Non-pigmented ciliary epithelial cell (primary cell): ENCODE data around the gene XXYLT1.

Experiments
- DNase-seq: peaks from one replicate; pipeline ENCODE4 v3.0.0-alpha.2; 2010; ENCODE audit warnings: low read depth

Gene XXYLT1

DNA sequence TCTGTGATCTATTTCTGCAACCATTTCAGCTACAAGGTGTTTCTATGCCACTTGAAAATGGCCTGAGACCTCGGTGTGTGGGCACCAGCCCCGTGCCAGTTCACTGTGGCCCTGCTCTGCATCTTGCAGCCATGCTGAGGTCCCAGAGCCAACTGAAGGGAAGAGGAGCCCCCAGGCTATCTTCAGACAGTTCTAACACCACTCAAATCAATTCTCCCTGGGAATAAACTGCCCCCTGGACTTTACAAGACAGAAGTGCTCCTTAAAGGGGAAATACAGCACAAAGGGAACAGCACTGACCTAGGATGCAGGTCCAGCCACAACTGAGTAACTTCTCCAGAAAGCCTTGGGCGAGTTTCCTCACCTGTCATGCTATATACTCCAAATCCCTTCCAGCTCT lies 3.9 kb downstream of the XXYLT1 start:
- DNase-seq, result no peak

DNA sequence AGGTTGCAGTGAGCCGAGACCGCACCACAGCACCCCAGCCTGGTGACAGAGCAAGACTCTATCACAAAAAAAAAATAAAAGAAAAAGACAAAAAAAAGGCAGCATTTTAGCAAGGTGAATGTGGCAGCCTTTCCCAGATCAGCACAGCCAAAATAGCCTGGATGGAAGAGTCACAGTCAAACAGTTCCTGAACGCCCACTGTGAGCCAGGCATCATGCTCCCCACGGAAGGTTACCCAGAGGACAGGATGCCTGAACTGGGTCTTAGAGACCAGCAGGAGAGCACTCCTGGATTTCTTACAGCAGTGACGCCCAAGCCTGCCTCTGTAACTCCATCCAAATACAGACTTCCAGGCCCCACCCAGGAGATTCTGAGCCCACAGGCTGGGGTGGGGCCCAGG lies 4.5 kb downstream of the XXYLT1 start:
- DNase-seq, result no peak

DNA sequence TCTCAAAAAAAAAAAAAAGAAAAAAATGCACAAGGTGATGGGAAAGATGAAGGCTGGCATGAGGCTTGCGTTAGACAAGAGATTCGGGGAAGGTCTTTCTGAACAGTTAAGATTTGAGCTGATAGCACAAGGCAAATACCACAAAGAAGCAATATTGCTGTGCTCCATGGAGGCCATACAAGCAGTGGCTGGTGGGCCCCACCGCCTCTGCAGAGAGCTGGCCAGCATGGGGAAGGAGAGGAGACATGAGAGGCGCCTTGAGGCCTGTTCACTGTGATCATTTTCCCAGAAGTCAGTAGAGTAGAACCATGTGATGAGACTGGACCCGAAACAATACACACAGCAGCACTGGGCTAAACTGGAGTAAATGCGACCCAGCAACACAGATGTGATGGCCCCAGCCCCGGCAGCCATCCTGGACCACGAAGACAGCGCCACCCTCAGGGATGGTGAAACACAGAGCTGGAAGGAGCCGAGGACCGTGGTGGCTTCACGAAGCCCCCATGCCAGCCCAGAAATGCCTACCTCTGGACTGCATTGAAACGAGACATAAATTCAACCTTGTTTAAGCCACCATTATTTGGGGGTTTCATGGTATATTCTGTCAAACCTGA lies 5.5 kb downstream of the XXYLT1 start:
- DNase-seq, result no peak

DNA sequence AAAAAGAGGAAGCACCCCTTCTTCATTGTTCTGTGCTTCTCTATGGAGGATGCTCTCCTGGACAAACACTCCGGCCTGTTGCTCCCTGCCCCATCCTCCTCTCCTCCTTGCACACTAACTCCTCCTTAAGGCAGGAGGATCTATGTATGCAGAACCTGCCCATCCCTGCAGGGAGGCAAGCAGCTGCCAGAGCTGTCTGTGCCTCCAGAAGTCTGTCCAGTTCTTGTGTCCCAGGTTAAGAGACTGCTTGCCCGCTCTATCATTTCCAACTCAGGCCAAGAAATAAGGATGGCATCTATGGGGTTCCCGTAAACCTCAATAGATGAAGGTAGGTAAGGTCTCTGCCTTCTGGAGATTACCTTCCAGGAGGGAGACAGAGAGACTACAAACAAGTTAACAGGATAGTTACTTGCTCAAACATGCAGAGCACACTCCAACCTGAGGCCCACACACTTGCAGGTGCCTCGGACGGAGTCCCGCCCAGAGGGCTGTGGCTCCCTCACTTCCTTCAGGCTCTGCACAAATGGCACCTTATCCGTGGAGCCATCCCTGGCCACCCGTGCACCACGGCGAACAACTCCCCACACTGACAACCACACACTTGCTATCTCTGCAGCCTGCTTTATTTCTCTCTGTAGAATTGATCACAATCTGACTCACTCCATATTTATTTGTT lies 6.9 kb downstream of the XXYLT1 start:
- DNase-seq, result no peak

DNA sequence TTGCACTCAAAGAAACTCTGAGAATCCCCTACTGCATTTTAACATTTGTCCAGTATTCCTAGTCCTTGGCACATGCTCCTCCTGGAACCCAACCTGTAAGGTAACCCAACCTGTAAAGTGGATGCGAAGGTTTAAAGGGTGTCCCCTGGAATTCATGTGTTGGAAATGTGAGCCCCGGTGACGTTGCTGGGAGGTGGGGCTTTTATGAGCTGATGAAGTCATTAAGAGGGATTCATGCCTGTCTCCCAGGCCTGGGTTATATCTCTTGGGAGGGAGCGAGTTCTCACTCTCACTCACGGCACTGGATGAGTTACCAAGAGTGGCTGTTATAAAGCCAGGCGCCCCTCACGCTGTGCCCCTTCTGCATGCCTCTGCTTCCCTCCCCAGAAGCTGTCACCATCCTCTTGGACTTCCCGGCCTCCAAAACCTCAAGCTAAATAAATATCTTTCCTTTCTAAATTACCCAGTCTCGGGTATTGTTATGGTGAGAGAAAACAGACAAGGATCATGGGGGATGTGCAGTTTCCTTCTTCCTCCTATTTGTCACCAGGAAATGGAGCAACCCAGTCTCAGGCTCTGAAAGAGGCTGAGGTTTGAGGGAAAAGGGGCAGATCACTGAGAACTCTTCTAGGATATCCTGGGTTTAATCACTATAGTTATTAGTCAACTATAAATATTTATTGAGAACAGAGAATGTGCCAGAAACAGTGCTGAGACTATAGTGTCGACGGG lies 7.6 kb downstream of the XXYLT1 start:
- no peak for DNase-seq

DNA sequence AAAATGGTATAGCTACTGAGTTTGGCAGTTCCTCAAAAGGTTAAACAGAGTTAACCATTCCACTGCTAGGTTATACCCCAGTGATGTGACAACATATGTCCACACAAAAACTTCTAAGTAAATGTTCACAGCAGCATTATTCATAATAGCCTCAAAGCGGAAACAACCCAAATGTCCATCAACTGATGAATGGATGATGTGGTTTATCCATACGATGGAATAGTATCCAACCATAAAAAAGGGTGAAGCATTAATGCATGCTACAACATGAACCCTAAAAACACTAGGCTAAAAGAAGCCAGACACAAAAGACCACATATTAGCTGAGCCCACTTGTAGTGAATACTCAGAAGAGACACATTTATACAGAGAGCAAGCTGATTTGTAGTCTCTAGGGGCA lies 9.0 kb downstream of the XXYLT1 start:
- DNase-seq, result no peak

DNA sequence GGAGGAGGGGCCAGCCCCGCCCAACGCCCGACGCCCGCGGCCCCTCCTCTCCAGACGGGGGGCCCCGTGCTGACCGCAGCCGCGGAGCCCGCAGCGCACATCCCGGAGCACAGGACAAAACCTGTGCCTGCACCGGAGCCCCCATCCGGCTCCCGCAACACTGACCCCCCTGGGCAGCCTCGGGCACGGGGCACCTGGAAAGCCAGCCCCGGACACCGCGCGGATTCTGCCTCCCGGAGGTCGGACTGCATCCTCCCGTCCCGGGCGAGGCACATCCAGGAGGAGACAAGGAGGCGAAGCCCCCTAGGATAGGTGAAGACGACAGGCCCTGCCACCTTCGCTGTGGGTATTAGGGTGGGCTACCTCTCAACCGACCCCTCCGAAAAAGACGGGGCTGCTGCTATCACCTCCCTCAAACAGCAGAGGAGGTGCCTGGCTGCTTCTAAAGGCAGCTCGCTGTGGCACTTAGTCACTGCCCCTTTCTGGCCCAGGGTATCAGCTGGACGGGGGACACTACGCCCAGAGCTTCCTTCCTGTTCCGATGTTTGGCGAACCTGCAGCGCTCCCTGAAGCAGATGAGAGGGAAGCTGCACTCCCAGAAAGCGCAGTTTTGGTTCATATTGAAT lies 10.6 kb downstream of the XXYLT1 start:
- DNase-seq, result no peak

DNA sequence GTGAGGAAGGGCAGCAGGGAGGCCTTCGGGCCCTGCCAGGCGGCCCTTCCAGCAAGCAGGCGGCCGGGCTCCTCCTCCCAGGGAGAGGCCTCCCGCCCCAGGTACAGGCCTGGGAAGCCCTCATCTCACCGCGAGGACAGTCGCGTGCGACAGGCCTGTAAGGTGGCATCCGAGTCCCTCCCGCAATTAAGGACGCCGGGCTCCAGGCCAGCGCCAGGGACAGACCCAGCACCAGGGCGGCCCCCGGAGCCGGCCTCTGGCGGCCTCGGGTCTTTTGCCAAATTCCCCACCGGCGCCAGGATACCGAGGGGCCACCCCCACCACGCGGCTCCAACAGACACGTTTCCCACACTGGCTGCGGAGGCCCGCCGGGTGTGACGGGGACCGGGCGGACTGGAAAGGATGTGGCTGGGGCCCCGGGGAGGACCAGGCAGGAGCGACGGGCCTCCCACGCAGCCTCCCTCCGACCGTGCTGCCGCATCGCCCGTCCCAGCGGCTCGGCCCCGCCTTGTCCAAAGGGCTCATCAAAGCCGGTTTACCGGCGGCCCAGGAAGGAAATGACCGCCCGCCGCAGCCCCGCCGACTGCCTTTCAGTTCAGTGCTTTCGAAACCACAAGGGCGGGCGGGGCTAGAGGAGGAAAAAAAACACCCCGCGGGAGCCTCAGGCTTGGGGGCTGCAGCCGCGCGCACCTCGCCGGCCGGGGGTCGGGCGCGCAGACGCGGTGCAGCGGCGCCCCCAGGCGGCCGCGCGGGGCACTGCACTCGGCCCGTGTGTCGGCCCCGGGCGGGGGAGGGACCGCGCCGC lies 11.3 kb downstream of the XXYLT1 start:
- DNase-seq, result no peak

DNA sequence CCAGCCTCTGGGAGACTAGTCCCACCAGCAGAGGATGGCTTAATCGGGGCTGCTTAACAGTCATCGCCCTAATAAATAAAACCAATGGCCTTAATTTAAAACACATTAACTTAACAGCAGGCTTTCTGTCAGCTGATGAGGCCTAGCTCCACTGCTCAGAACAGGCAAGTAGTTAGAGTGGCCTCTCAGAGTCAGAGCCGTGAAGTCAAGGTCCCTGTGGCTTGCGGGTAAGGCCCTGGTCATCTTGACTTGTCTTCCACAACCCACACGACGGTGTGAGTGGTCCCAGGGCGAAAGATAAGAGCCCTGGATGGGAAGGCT lies 11.8 kb downstream of the XXYLT1 start:
- no peak for DNase-seq

DNA sequence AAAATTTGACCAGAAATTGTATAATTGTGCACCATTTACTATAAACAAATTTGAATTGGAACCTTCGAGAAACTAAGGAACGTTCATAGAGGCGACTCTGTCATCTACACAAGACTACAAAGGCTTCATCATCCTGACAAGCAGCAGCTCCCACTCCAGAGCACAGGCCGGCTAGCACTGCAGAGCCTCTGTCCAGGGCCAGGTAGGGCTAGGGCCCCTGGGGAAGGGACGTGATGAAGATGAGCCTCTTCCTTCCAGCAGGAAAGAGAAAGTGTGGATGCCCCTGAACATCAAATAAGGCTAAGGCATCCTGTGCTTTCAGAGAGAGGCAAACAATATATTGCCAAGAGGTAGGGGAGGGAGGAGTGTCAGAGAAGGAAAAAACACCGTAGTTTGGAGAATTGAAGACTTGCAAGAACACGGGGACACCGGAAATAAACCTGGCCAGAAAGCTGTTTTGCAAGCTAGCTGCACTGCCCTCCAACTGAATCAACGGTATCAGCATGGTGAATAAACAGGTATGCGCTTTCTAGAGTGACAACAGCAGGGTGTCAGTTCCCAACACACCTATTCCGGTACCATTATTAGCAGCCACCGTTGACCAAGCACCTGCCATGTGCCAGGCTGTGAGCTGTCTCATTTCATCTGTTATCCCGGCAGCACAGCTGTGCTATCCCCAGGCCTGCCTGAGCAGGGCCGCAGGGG lies 12.4 kb downstream of the XXYLT1 start:
- no peak for DNase-seq

DNA sequence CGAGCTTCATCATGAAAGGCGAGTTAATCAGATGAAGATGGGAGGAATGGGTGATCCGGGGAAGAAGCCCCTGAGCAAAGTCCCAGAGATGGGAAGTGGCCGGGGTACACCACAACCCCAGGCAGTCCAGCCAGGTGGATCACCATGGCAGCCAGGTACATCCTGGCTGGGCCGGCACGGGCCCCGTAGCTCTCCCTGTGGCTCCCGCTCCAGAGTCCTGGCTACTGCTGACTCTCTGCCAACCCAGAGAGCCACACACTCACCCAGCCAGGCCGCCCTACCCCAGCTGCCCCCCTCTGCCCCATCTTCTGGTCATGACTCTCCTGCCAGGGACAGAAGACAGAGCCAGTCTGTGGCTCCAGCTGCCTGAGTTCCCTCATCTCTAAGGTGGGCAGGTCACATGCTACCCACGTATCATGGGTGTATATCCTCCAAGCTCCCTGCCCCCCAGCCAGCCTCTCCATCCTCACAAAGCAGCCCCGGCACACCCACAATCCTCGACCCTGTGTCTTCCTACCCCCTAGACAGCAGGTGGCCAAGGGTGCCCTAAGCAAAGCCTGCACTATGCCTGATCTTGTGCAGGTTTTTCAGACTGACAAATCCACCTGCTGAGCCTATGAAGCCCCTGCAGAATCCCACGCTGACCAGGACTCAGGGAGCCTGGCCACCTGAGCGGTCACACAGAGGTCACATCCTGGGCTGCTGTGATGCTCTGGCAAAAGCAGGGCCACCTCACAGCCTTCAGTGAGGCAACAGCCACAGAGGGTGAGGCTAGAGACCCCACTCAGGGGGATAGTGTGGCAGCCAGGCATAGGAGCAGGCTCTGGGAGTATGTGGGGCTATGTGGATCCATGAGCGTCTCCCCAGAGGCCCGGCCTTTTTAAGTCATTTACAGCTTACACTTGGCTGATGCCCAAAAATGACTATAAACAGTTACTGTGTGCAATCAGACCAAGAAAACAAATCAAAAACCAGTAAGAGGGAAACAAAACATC lies 13.2 kb downstream of the XXYLT1 start:
- DNase-seq, result no peak

DNA sequence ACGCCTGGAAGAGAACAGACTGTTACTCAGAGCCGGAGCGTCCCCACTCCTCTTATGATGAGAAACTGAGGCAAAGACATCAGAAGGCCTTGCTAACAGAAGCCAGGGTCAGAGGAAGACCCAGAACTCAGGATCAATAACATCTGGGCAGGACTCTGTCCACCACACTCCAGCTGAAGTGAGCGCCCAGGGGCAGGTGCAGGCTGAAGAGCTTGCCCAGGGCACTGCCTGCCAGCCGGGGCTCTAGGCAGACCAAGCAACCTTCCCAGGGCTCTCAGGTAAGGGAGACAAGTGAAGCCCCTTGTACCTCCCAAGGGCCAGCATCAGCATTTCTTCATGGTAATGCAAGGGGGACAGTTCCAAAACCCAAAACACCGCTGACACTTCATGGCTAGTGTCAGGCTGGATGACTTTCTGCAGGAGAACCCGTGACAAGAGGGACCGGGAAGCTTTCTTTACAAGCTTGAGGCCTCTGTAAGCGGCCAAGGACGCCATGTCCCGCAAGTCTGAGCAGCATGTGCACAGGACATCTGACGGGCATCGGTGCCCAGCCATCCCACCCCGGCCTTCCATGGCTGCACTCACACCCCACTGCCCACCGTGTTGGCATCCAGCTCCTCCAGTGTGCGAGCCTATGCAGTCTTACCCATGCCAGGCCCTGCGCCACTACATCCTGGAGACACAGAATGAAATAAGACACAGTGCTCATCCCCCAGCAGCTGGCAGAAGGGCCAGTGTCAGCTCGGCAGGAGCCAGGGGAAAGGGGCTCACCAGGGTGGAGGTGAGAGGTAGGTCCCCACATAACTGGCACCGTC lies 14.1 kb downstream of the XXYLT1 start:
- DNase-seq, result no peak

DNA sequence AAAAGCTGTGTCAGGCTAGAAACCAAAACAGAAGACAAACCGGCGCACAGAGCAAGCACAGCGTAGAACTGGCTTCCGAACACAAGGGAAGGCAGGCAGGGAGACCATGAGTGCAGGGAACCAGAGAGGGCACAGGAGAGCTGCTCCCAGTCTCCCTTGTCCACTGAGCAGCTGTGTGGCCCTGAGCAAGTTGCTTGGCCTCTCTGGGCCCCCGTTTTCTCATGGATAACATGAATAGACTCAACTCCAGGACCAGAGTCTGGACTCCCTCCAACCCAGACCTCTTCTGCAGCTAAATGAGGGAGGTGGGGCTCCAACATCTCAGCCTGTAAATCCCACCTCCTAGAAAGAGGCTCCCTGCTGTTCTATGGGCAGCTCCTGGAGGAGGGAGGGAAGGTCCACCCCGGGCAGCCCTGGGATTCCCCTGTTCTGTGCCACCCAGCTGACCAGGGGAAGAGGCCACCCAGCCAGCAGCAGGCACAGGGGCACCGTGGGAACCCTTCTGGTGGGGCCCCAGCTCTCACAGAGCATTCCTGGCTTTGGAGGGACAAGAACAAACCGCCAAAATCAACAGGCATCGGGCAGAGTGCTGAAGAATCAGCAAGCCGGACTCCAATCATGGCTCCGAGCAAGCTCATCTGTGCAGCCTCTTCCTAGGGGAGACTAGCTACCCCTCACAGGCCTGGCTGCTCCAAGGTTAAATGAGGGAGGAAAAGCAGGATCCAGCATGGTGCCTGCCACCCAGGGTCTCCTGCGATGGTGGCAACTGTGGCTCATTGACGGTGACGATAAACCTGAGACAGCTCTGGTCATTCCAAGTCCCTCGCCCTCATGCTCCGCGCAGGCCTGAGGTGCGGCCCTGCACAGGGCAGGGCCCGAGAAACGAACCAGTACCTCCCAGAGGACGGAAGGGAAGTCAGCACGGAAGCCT lies 15.1 kb downstream of the XXYLT1 start:
- DNase-seq, result no peak

DNA sequence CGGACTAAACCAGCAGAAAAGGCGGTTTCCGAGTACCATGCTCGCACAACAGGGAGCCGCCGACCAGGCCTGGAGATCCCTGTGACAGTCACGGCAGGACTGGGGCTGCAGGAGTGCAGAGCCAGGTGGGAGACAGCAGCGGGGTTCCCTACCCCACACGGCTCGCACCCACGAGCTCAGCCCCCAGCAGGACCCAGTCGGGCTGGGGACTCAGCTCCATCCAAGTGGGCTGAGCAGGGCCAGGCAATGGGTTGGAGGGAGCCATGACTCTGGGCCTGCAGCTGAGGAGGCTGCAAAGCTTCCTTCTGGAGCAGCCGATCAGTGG lies 15.8 kb downstream of the XXYLT1 start:
- DNase-seq, result no peak

DNA sequence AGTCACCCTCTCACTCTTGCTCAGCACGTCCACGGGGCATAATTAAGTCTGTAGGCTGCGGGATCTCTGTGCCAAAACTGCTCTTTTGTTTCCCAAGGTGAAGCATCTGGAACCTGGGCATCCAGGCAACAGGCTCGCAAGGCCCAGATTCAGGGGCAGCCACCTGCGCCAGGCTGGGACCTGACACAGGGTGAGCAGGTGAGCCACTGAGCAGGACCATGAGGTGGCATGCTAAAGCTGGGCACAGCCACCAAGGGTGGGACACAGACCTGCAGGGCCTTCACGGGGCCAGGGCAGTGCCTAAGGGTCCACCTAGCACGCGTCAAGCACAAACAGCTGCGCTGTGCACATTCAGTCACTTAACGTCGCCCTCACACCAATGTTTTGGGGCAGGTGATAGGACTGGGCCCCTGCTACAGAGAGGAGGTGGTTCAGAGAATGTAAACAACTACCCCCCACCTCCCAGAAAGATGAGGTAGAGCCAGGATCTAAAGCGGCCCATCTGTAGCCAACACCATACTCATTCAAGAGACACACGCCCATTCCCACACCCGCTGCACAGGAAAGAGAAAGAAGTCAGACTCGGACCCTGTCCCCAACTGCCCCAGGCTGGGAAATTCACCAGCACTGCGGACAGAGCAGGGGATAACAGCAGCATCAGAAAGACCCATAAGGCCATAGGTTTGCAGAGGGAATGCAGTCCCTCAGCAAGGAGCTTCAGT lies 16.3 kb downstream of the XXYLT1 start:
- no peak for DNase-seq

DNA sequence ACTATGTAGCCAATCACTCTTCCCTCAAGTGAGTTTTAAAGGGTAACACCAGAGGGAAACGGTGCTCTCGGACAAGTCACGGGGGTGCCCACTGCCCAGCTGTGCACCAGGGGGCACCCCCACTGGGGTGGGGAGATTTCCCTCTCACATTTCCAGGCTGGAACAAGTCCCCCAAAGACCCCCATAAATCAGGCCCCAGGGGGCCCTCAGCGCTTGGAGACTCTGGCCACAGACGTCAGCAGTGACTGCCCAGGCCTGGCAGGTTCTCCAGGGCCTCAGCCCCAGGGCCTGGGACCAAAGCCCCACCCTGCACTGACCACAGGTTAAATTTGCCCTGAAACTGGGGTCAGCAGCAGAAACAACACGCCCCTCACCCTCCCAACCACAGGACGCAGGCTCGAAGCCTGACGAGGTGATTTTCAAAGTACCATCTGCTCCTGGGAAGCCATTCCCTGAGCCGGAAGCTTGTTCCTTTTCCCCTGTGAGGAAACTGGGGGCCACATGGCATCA lies 17.0 kb downstream of the XXYLT1 start:
- no peak for DNase-seq

DNA sequence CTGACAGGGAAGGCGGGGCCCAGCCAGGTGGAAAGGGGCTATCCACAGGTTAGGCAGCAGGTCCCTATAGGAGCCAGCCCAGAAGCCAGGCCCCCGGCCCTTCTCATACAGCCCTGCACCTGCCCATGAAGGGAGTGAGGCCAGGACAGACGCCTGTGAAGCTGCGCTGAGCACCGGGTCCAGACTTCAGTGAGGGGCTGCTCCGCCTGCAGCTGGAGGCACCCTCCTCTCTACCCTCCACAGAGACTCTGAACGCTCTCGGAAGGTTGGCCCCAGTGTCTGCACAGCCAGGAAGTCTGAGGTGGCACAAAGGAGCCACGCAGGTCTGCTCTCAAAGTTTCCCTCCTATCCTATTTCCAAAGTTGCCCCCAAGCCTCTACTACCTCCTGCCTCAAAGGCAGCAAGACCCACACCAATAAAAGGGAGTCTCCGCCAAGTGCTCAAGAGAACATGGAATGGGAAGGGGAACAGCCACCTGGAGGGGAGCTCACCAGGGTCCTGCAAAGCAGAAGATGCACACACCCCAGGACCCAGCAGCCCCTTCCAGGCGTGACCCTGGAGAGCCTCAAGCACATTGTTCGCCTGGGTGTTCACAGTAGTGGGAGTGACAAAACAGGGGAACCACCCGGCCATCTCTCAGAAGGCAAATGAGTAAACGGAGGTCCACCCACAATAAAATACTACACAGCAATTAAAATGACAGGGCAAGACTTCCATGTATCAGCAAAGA lies 19.5 kb downstream of the XXYLT1 start:
- no peak for DNase-seq
